H54 (cell line): ENCODE data around the gene ZNF598.
"Not testable (repeated sequence)": the region's sequence is repeated elsewhere in the genome, so short reads cannot be mapped to it uniquely, and the experiment has no call there.

Experiments
- DNase-seq: peaks from one replicate; pipeline ENCODE4 v3.0.0; 2011; ENCODE audit warnings: low spot score, mixed read lengths; ENCODE audit not compliant: insufficient read length
- FAIRE-seq: peaks from 3 replicates; lab custom pipeline; 2011; peaks lifted over from hg19 to GRCh38; lab: Jason Lieb, UNC
- POLR2A ChIP-seq: IDR thresholded peaks from 2 replicates; pipeline ENCODE4 v1.6.1; 2011; ENCODE audit warnings: low read depth, mild to moderate bottlenecking, low read length

Gene ZNF598

DNA sequence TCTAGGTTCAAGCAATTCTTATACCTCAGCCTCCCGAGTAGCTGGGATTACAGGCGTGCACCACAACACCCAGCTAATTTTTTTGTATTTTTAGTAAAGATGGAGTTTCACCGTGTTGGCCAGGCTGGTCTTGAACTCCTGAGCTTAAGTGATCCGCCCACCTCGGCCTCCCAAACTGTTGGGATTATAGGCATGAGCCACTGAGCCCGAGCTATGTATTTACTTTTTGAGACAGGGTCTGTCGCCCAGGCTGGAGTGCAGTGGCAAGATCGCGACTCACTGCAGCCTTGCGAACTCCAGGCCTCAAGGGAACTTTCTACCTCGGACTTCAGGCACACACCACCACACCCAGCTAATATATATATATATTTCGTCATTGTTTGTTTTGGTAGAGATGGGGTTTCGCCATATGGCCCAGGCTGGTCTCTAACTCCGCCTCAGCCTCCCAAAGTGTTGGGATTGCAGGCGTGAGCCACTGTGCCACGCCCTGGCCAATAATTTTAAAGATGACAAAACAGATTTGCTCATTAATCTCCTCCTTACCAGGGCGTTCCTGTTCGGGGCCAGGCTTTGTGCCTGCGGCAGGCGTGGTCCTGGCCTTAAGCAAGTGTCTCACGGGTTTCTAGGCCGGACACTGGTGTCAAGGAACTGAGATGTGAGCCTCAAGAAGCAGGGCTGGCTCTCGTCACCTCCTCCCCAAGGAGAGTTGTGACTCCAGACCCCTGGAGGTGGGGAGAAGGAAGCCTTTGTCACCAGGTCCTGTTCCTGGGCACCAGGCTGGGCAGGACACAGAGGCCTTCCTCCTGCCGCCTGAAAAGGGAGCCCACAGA, 5.7 kb upstream of the ZNF598 start:
- peak; percentile 79 for FAIRE-seq
- peak; percentile 69 for DNase-seq
- no peak for TF ChIP-seq POLR2A

DNA sequence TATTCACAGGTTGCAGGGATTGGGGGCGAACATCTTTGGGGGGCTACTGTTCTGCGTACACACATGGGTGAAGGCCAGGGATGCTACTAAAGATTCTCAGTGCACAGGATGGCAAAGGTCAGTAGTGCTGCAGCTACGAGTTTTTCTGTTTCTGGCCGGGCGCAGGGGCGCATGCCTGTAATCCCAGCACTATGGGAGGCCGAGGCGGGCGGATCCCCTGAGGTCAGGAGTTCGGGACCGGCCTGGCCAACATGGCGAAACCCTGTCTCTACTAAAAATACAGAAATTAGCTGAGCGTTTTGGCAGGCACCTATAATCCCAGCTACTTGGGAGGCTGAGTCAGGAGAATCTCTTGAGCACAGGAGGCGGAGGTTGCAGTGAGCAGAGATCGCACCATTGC, 3.9 kb upstream of the ZNF598 start:
- FAIRE-seq (no peak), DNase-seq (no peak)
- no peak for TF ChIP-seq POLR2A

DNA sequence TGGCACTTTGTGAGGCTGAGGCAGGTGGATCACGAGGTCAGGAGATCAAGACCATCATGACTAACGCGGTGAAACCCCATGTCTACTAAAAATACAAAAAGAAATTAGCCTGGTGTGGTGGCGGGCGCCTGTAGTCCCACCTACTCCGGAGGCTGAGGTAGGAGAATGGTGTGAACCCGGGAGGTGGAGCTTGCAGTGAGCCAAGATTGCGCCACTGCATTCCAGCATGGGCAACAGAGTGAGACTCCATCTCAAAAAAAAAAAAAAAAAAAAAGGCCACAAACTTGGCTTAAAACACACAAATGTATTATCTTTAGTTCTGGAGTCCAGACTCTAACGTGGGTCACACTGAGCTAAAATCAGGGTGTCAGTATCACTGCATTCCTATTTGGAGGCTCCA, 2.1 kb upstream of the ZNF598 start:
- FAIRE-seq, DNase-seq: not testable (repeated sequence)

DNA sequence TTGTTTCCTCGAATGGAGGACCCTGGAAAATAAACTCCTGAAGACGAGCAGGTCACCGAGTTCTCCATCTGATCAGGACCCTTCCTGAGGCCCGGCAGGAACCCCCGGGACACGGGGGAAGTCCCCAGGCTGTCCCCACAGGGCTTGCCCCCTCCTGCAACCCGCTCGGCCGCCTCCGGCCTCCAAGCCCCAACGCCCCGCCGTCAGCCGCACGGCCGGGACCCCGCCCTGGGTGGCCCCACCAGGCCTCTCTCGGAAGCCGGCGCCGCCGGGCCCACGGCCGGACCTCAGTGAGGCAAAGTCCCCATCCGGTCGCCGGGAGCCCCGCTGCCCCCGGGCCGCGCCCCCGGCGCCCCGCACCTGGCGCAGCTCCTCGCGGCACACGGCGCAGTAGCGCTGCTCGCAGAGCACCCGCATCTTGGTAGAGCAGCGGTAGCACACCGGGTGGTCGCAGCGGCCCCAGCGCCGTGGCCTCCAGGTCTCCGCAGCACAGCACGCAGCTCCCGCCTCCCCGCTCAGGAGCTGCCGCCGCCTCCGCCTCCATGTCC, 383 bp downstream of the ZNF598 start:
- no peak for TF ChIP-seq POLR2A
- no peak for FAIRE-seq
- no peak for DNase-seq

DNA sequence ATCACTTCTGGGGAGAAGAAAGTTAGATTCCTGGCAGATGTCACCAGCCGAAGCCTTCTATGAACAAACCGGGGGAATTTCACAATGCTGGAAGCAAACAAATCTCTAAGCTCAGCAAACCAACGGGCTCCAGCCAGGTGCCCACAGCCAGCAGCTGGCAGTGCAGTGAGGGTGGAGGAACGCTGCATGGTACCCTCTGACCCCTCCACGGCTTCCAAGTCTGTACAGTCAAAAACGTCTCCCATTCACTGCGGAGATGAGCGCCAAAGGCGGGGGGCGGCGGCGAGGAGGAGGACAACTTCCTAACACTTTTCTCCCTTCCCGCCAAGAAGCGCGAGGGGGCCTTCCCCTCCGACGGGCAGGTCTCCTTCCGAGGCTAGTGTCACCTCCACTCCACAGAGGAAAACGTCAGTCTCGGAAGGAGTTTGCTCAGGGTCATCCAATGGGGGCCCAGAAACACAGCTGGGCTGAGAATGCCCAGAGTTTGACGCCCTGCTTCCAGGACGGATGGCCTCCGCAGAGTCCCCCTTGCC, 924 bp downstream of the ZNF598 start:
- DNase-seq (no peak), FAIRE-seq (no peak)
- no peak for TF ChIP-seq POLR2A

DNA sequence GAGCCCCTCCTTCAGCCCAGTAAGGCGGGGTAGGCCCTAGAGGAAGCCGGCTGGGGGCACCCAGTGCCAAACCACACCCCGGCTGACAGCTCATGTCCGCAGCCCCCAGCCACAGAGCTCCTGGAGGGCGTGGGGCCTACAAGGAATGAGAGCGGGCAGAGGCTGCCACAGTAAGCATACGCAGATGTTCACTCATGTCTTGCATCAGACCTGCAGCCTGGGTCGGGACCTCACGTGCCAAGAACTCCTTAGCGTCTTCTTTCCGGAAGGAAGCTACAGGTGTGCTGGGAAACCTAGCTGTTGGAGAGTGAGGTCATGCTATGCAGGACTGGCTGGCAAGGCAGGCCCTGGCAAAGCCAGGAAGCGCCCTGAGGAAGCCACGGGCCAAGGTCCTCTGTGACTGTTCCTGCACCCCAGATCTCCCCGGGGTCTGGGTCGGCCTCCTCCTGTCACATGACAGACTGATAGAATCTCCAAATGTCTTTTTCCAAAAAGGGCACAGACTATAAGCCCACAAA, 1.6 kb downstream of the ZNF598 start:
- FAIRE-seq (no peak), DNase-seq (no peak)
- no peak for TF ChIP-seq POLR2A

DNA sequence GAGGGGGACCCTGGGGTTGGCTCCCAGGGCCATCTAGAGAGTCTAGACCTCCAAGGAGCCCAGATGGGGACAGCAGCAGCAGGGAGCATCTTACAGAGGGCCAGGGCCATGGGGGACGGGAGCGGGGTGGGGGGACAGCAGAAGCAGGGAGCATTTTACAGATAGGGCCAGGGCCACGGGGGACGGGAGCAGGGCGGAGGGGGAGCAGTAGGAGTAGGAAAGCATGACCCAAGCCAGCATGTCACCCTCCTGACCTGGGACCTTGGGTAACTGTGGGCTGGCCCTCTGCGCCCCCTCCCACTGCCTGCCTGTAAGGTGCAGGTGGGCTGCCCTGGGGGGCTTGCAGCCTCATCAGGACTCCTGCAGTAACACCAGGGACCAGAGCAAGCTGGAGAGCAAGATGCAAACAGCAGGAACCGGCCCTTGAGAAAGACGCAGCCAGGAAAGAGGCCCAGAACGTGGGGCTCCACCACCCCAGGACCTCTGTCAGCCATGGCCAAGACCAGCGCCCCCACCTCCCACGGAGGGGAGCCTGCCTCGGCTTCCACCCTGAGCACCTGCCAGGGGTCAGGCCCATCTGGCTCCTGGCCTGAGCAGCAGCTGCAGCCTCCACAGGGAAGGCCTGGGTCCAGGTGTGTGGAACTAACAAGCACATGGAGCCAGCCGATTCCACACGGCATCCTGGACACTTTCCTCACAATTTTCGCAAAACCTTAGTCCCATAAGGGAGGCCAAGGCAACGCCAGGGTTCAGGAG, 2.4 kb downstream of the ZNF598 start:
- DNase-seq (no peak), FAIRE-seq (no peak)
- TF ChIP-seq POLR2A: no peak

DNA sequence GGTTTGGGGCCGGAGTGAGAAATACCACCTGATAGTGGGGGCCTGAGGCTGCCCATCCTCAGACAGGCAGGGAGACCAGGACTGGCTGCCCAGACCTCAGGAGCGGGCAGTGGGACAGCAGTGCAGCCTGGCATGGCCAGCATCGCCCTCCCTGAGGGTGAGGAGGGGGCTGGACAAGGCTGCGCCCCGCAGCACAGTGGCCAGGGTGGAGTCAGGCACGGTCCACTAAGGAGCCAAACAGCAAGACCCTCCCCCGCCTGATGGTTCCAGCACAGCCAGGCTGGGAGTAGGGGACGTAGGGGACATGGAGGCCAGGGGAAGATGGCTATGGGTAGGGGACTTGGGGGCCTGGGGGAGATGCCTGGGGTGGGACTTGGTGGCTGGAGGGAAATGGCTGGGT, 3.3 kb downstream of the ZNF598 start:
- TF ChIP-seq POLR2A: no peak
- FAIRE-seq: no peak
- no peak for DNase-seq

DNA sequence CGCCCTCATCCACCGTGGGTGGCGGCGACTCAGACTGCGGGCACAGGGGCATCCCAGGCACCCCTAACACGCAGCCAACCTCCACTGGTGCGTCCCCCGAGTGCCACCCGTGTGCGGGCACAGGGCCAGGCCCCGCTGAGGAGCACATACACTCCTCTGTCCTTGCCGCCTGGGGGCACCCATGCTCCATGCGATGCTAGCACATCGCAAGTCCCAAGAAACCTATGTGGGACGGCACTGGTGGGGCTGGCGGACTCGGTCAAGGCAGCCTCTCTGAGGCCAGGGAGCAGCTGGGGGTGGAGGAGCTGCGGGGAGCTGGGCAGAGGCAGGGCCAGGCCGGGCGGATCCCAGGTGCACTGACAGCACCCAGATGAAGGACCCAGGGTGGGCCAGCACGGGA, 4.0 kb downstream of the ZNF598 start:
- no peak for DNase-seq
- no peak for TF ChIP-seq POLR2A
- no peak for FAIRE-seq

DNA sequence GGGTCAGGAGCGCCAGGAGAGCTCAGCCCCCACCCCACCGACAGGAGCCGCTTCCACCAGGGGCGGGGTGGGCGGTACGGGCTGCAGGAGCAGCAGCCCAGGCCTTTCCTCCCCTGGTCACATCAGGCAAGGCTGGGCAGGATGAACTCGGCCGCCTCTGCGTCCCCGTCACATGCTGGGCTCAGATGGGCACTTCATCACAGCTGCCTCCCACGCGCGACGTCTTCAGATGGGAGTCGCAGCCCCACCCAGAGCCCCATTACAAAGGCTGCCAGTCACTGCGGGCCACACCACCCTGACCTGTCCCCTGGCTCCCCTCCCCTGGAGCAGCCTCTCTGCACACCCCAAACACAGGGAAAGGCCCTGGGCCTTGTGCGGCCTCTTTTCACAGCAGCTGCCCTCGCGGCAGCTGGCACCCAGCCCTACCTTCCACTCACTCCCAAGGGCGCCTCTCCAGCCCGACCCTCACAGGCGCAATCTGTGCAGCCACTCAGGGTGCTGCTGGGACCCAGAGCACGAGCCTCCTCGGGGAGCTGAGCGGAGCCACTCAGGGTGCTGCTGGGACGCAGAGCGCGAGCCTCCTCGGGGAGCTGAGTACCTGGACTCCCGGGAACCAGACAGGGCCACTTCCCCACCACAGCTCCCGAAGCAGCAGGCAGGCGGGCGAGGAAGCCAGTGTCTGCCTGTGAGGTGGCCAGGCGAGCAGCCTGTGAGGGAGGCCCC, 4.7 kb downstream of the ZNF598 start:
- DNase-seq (no peak), FAIRE-seq (no peak)
- TF ChIP-seq POLR2A: no peak

DNA sequence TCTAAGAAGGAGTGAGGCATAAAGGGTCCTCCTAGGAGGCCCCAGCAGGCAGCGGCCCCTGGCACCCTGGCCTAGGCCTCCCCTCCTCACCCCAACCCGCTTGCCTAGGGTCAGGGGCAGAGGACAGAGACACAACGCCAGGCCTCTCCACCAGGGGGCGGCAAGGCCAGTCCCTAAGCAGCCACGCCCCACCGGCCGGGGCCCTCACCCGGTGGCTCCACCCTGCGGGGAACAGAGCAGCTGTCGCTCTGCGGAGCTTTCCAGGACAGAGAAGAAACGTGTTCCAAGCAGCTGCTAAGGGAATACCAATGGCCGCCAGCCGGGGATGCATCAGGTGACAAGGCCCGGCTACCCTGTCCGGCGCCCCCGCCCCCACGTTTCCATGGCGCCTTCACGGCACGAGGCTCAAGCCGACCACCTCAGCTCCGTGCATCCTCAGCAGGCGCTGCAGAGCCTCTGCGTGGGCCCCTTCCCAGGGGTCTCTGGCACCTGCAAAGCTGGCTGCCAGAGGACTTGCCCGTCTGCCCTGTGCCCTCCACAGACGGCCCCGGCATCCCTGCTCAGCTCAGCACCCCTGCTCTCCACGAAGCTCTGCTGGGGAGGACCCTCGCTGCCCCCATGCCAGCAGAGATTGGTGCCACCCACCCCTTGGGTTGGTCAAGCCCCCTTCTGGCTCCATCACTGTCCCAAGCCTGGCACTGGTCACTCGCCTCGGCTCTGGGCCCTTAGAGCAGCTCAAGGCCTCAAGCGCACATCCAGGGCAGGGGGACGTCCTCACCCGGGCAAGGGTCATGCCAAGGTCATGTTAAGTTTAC, 5.6 kb downstream of the ZNF598 start:
- peak; percentile 94 for DNase-seq
- no peak for TF ChIP-seq POLR2A
- FAIRE-seq: no peak

DNA sequence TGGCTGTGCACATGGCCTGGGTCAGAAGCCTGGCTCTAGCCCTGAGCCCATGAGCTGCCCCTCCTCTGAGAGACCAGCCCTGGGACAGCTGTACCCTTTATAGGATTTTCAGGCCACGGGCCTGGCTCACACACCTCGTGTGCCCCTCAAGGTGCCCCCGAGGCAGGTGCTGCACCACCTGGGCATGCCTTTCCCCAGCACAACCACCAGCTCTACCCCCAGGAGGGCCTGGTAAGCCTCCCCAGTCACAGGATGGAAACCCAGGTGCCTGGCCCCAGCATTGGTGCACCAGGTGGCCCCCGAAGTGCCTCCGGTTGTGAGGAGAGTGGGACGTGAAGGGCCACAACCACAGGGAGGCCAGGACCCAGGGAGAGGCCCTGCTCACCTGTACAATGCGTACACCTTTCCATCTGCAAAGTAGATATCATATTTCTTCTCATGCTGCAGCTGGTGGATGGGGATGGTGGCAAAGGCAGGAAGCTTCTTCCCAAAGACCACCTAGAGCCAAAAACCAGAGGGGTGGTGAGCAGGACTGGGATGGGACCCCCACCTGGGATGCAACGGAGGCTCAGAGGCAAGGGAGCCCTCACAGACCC, 6.3 kb downstream of the ZNF598 start:
- FAIRE-seq (no peak), DNase-seq (no peak)
- no peak for TF ChIP-seq POLR2A
